HL-60 (cell line): Measurements from ENCODE around the gene NR3C1.

ENCODE experiments used
- DNase-seq, 2 experiments: peaks; one replicate each; pipeline ENCODE4 v3.0.0-alpha.2; 2010 to 2020; ENCODE audit warnings: low read depth in 1 of 2, low spot score in 1 of 2
- H3K27ac ChIP-seq: fragments of 250-450 bp; sonication (Bioruptor Pico); replicated peaks from 2 replicates; pipeline ENCODE4 v1.5.1; 2020; ENCODE audit warnings: mild to moderate bottlenecking, moderate library complexity
- H3K27me3 ChIP-seq: fragments of 250-450 bp; sonication (Bioruptor Pico); 2 replicates; pipeline ENCODE4 v1.5.1; 2021; ENCODE audit warnings: mild to moderate bottlenecking, moderate library complexity; ENCODE audit not compliant: insufficient read depth, poor library complexity, severe bottlenecking
- H3K4me3 ChIP-seq: replicated peaks from 2 replicates; pipeline ENCODE4 v1.5.1; 2011; ENCODE audit warnings: mild to moderate bottlenecking, control low read depth, low read length; ENCODE audit not compliant: insufficient read depth
- CTCF ChIP-seq: IDR thresholded peaks from one replicate; pipeline ENCODE4 v1.5.1; 2011; ENCODE audit warnings: low read length, control low read depth, inconsistent platforms; ENCODE audit not compliant: insufficient read depth
- GABPA ChIP-seq: IDR thresholded peaks from 2 replicates; pipeline ENCODE4 v1.6.1; 2012; ENCODE audit warnings: low read depth
- POLR2AphosphoS5 ChIP-seq: IDR thresholded peaks from 2 replicates; pipeline ENCODE4 v1.6.1; 2012; ENCODE audit warnings: low read depth
- SPI1 ChIP-seq: IDR thresholded peaks from 2 replicates; pipeline ENCODE4 v1.6.1; 2012; ENCODE audit warnings: low read depth, mild to moderate bottlenecking, borderline replicate concordance
- TF ChIP-seq, protein P1 (sequence below): IDR thresholded peaks from 2 replicates; pipeline ENCODE4 v1.6.1; 2012; ENCODE audit warnings: low read depth; ENCODE audit not compliant: insufficient replicate concordance

Gene NR3C1

DNA sequence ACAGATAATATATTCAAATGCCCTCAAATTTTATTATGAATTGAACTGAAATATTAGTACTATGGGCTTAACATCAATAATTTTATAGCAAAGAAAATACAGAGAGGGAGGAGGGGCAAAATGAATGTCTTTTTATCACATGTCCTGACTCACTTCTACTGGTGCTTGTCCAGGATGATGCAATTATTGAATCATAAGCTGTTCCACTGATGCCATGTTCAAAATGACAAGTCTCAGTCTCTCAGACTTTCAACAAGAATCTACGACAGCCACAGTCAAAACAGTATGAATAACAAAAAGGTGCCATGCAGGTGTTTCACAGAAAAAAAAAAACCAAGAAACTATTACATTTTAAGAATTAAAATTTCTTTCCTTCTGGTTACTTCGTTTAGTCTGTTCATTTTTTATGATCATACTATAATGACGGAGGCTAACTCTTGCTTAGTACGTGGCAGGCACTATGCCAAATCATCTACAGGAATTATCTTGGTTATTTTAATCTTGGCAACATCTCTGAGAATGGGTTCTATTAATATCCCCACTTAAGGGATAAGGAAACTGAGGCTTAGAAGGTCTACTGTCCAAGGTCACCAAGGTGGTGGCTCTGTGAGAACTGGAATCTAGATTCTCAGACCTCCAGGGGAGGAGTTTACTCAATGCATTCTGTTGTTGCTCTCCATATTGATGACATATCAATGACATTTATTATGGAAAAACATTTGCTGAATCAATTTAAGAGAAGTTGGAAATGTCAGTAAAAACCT lies 61.5 kb downstream of the NR3C1 start:
- no peaks in the 10 kb centered on the region for H3K27me3 ChIP-seq
- H3K27ac ChIP-seq: no peak overlapping the region
- TF ChIP-seq SPI1 (no peak), GABPA (no peak), POLR2AphosphoS5 (no peak), CTCF (no peak)
- TF ChIP-seq, protein P1, sequence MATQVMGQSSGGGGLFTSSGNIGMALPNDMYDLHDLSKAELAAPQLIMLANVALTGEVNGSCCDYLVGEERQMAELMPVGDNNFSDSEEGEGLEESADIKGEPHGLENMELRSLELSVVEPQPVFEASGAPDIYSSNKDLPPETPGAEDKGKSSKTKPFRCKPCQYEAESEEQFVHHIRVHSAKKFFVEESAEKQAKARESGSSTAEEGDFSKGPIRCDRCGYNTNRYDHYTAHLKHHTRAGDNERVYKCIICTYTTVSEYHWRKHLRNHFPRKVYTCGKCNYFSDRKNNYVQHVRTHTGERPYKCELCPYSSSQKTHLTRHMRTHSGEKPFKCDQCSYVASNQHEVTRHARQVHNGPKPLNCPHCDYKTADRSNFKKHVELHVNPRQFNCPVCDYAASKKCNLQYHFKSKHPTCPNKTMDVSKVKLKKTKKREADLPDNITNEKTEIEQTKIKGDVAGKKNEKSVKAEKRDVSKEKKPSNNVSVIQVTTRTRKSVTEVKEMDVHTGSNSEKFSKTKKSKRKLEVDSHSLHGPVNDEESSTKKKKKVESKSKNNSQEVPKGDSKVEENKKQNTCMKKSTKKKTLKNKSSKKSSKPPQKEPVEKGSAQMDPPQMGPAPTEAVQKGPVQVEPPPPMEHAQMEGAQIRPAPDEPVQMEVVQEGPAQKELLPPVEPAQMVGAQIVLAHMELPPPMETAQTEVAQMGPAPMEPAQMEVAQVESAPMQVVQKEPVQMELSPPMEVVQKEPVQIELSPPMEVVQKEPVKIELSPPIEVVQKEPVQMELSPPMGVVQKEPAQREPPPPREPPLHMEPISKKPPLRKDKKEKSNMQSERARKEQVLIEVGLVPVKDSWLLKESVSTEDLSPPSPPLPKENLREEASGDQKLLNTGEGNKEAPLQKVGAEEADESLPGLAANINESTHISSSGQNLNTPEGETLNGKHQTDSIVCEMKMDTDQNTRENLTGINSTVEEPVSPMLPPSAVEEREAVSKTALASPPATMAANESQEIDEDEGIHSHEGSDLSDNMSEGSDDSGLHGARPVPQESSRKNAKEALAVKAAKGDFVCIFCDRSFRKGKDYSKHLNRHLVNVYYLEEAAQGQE: no peak
- H3K4me3 ChIP-seq: no peak overlapping the region
- peak in 1 of 2 experiments; percentile 27 for DNase-seq

- no peak for DNase-seq
- no peak overlapping the region for H3K27ac ChIP-seq
These were observed 62.4 kb downstream of the NR3C1 start for GRCh38 chr5:143340891-143341685.

More at GRCh38 chr5:143340891-143341685, 62.4 kb downstream of the NR3C1 start:
- no peak overlapping the region for H3K4me3 ChIP-seq
- H3K27me3 ChIP-seq: no peaks in the 10 kb centered on the region
- no peak for TF ChIP-seq SPI1
- no peak for TF ChIP-seq GABPA
- no peak for TF ChIP-seq CTCF
- TF ChIP-seq, protein P1: no peak
- no peak for TF ChIP-seq POLR2AphosphoS5
